Measurements from ENCODE around the gene ATF5.

Gene ATF5

DNA sequence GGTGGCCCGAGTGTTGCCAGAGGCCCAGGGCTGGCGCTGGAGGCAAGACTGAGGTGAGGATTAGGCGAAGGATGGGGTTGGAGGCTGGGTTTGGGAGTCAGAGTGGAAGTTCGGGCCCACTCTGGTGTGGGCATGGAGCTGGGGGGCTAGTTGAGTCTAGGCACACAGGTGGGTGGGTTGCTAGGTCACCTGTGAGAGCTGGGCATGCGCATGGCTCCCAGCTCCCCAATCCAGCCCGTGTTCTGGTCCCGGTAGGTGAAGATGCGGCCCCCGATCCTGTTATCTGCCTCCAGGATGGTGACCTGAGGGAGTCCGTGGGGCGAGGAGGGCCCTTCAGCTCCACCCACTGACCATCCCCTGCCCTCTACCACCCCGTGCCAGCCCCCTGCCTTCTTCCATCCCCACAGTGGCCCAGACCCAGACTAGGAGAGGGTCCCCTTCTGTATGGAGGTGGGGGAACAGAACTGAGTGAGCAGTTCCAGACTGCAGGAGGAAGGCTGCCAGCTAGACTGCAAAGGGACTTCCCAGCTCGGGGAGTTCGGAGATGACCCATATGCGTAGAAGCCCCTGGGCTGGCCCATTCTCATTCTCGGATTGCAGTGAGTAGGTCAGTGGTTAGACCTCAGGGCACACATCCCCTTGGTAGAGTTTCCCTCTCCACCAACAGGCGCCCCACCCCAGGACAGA, 34.0 kb upstream of the ATF5 start:
- no peak for DNase-seq (ENCODE audit: low spot score)

DNA sequence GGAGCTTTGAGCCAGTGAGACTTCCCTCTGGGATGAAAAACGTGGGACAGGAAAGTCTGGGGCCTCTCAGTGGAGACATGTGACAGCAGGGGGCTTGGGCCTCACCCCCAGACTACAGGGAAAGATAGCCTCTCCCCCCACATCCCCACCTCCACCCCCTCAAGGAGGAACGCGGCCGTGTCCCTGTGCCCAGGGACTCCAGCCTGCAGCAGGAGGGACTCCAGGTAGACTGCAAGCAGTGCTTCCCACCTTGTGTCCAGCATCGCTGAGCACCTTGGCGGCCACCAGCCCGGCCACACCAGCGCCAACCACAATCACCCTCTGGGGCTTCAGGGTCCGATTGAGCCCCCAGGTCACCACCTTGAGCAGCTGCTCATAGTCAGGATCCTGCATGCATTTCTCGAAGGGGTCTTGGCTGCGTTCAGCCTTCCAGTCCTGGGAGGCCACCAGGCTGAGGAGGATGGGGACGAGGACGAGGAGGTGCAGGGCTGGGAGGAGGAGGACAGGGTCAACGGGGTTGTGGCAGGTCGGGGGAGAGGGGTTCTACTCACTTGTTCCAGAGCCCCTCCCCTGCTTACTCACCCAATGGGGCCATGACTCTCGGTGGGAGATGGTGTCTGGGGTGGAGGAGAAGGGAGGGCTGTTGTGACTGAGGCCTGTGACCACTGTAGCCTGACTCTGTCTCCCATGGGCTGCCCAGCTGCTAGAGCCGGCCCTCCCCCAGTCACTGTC, 33.3 kb upstream of the ATF5 start:
- no peak for DNase-seq (ENCODE audit: low spot score)

GRCh38 chr19:49896863-49897621, 32.0 kb upstream of the ATF5 start, which contains the start of gene IL4I1:
Gene IL4I1, minus strand, starts transcription at chr19:49896887. Its CDS starts 727 bp downstream, at chr19:49896160.
- peak; percentile 95 for DNase-seq (ENCODE audit: low spot score)

DNA sequence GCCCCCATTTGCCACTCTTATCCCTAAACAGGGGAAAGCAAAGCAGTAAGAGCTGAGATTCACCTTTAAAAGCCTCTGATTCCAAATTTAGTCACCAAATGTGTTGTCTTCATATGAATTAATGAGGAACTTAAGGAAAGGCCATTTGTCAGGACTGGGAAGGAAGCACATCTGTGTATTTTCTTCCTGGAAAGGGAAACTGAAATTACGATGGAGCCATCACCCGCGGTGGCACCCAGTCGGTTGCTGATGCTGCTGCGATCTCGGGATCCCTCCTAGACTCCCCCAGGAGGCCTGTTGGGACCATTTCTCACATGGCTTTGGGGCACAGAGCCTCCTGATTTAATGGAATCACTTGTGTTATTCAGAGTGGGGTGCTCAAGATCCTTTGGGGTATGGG, 24.9 kb upstream of the ATF5 start:
- no peak for DNase-seq (ENCODE audit: low spot score)

- DNase-seq (ENCODE audit: low spot score), result no peak
These were observed 22.0 kb upstream of the ATF5 start for GRCh38 chr19:49906879-49907564.

DNA sequence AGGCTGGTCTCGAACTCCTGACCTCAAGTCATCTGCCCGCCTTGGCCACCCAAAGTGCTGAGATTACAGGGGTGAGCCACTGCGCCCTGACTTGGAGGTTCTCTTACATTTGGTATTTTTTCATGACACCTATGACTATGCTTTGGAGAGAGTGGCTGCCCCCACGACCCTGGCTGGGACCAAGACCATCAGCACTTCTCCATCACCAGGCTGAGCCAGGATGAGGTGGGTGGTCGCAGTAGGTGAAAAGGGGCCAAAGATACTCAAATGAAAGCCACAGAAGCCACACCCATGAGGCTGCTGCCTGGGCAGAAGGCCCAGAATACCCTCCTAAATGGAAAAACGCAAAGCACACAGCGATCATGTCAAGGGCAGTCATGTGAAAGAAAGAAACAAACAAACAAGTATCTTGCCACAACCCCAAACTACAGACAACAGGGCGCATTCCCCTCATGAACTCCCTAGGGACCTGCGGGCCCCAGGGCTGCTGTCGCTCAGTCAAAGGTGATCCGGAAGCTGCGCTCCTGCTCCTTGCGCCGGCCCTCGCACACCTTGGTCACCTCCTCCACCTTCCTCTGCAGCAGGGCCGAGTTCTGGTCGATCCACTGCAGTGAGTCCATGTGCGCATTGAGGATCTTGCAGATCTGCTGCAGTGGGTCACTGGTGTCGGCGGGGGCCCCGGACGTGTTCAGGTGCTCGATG, 21.1 kb upstream of the ATF5 start:
- DNase-seq (ENCODE audit: low spot score), result no peak

- DNase-seq (ENCODE audit: low spot score), result no peak
These were observed 20.3 kb upstream of the ATF5 start for GRCh38 chr19:49908480-49909420.

GRCh38 chr19:49910179-49910578, 18.8 kb upstream of the ATF5 start:
- no peak for DNase-seq (ENCODE audit: low spot score)

DNA sequence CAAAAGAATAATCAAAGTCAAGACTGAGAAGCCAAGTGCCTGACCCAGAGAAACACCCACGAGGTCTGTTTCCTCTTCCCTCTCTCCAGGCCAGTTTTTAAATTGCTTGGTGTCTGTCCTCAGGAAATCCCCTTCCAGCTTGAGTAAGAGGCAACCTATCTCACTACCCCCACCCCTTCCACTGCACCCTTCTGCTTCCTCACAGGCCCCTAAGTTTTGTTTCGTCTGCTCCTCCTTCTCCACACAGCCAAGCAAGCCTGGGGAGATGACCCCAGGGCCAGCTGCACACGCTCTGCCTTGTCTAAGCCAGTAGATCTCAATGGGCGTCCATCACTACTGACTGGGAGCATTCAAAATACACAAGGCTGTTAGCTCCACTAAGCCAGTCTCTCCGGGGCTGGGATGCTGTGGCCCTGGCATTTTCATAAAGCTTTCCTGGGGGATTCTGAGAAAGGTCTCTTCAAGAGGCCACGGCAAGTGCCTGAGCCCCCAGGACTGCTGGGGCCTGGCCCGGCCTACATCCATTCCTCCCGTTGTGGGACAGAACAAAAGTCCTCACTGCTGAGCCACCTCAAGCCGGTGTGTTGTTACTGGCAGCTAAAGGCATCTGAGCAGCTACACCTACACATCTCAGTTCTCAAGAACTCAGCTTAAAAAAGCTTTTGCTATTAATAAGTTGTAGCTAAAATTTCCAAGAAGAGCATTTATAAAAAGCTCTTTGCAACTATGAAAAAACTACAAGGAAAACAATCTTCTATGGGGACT, 17.4 kb upstream of the ATF5 start:
- DNase-seq (ENCODE audit: low spot score), result peak; percentile 61

DNA sequence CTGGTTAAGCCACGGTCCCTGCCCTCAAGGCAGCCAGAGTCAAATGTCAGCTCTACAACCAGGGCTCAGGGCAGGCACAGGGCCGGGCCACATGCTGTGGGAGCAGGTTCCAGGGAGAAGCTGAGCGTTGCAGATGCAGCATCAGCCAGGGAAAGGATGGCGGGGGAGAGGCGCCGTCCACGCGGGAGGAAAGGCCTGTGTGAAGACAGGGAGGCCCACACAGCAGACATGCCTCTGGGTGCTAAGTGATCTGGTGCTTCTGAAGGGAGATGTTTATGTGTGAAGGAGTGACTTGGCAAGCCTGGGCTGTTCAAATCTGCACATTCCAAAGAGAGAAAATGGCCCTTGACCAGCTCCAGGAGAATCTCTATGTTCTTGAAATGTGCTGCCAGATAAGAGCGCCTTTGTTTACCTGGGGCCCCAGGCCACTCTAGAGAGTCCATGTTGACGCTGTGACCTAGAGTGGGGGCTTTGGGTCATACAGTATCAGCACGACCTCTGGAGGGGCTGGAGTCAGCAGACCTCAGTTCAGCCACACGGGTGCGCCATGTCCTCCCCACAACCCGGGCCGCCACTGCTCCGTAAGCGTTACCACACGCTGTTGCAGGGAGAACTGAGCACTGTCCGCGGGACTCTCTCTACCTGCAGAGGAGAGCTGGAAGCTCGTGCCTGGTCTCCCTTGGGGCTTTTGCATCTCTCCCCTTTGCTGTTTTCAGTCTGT, 15.9 kb upstream of the ATF5 start:
- no peak for DNase-seq (ENCODE audit: low spot score)

GRCh38 chr19:49913720-49914119, 15.3 kb upstream of the ATF5 start:
- no peak for DNase-seq (ENCODE audit: low spot score)

GRCh38 chr19:49915271-49915670, 13.7 kb upstream of the ATF5 start:
- no peak for DNase-seq (ENCODE audit: low spot score)

- DNase-seq (ENCODE audit: low spot score), result no peak
These were observed 11.9 kb upstream of the ATF5 start for GRCh38 chr19:49916839-49917733.

DNA sequence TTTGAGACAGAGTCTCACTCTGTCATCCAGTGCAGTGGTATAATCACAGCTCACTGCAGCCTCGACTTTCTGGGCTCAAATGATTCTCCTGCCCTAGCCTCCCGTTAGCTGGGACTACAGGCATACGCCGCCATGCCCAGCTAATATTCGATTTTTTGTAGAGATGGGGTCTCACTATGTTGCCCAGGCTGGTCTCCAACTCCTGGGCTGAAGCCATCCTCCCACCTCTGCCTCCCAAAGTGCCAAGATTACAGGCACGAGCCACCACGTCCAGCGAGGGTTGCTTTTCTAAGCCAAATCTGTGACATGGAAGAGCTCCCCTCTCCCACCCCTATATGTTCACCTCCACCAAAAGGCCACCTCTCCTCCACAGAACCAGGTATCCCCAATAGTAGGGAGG, 10.9 kb upstream of the ATF5 start:
- no peak for DNase-seq (ENCODE audit: low spot score)

- DNase-seq (ENCODE audit: low spot score), result no peak
These were observed 8.2 kb upstream of the ATF5 start for GRCh38 chr19:49920624-49921363.

GRCh38 chr19:49921871-49922795, 6.9 kb upstream of the ATF5 start:
- DNase-seq (ENCODE audit: low spot score), result peak; percentile 57
